GOT3 (cell line): Measurements from ENCODE around the gene FAM236D.
"Not testable (repeated sequence)": the region's sequence is repeated elsewhere in the genome, so short reads cannot be mapped to it uniquely, and the experiment has no call there.

Source experiments
- DNase-seq: peaks from one replicate; lab custom pipeline; 2025; ENCODE audit warnings: mixed read lengths; lab: John Stamatoyannopoulos, UW

FAM236D gene

DNA sequence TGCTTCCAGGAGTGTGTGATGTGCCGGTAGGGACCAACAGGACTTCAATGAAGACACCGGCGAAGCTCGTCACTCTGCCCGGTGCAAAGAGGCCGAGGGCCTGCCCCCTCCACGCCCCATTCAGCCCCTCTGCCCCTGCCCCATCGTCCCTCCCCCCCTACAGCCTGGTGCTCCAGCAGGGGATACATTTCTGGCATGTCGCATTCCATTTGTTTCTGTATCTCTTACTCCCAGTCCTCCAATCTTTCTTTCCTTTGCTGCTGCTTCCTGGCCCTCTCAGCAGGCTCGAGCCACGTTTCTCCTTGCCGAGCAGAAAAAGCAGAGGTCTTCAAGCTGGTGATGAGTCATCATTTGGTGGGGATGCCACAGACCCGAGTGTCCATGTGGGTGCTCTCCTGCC, at the start of gene FAM236D:
Gene FAM236D, minus strand, starts transcription at position 101 of the 400 bp plus-strand sequence. Its CDS starts 100 bp downstream, at position 1.
- not testable (repeated sequence) for DNase-seq

DNA sequence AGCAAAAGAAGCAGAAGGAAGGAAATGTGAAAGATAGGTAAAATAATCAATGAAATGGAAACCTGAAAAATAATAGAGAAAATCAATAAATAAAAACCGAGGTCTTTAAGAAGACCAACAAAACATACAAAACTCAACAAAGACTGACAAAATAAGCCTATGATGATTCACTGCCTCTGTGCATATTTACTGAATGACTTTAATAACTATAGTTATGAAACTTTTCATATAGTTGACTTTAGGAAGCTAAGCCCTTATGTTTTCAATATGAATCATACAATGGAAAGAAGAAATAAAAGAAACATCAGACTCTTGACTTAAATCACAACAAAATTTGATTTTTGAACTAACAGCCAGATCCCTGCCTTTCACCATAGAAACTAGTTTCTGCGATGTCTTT, 29.5 kb upstream of the FAM236D start:
- DNase-seq: not testable (repeated sequence)

DNA sequence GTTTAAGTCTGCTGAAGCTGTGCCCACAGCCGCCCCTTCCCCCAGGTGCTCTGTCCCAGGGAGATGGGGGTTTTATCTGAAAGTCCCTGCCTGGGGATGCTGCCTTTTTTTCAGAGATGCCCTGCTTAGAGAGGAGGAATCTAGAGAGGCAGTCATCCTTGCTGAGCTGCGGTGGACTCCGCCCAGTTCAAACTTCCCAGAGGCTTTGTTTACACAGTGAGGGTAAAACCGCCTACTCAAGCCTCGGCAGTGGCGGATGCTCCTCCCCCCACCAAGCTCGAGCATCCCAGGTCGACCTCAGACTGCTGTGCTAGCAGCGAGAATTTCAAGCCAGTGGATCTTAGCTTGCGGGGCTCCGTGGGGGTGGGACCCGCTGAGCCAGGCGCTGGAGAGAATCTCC, 22.7 kb upstream of the FAM236D start:
- DNase-seq: not testable (repeated sequence)

DNA sequence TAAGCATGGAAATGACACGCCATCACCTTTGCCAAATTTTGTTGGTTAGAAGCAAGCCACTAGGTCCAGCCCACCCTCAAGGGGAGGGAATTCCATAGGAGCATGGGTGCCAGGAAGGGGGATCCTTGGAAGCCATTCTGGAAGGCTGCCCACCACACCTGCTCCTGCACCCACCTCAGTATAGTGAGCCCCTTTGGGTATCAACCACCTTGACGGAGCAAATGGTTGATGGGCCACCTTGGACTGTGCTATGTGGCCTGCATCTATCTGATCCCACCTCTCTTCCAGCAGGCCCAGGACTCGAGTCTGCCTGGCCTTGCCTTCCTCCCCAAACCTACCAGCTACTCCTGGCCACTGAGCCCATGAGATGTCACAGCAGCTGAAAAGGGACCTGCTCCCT, 17.6 kb downstream of the FAM236D start:
- DNase-seq: not testable (repeated sequence)

DNA sequence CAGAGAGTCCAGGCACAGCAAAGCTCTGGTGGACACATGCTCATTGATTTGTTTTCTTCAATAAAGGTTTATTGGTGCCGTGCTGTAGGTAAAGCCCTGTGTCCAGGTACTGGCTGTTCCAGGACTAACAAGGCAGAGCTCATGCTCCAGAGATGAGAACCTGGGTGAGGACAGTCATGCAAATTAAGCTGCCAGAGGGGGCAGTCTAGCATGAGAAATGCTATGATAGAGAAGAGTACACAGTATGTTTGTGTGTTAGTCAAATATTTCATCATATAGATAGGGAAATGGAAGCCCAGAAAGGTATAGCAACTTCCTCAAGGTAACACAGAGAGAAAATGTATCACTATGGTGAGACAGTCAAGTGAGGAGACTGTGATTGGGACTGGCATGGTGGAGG, 19.9 kb downstream of the FAM236D start:
- not testable (repeated sequence) for DNase-seq

DNA sequence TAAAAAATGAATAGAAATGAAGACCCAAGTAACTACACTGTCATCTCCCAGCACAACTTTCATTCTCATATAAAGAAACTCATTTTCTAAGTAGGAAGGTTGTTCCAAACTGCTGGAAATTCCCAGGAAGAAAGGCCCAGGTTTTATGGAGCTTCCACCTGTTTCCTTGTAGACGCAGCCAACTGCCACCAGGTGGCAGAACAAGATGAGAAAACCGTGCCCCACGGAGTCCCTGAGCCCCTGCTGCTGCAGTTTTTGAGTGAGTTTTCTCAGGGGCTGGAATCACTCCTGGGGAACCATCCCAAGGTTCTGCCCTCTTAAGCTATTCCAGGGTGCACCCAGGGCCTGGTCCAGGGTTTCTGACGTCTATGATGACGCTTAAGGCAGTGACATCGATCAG, 24.0 kb downstream of the FAM236D start:
- DNase-seq: not testable (repeated sequence)

DNA sequence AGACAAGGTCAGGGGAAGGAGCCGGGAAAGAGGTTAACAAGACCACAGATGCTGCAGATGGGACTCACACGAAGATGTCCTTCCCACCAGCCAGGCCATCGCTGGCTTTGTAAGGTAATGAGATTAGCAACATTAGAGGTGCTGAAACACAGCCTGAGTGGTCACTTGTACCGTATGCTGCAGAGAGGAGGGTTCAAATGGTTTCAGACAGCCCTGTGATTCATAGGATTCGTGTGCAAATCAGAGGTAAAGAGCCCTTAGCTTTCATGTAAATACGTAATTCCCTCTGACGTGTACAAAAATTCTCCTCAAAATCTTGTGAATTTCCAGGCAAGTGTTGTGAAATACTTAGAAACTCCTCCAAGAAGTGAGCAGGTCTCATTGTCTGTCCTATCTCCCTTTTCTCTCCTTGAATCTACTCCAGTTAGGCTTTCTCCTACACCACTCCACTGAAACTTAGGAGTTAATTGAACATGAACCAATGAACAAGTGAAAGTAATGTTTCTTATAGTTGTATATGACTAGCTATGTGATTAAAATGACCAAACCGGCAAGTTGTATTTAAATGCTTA, 24.6 kb downstream of the FAM236D start:
- DNase-seq: not testable (repeated sequence)

DNA sequence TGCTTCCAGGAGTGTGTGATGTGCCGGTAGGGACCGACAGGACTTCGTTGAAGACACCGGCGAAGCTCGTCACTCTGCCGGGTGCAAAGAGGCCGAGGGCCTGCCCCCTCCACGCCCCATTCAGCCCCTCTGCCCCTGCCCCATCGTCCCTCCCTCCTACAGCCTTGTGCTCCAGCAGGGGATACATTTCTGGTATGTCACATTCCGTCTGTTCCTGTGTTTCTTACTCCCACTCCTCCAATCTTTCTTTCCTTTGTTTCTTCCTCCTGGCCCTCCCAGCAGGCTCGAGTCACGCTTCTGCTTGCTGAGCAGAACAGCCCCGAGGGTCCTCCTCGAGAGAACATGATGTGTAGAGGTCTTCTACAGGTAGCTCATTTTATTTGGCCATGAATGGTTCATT, 25.4 kb downstream of the FAM236D start, which contains the start of gene FAM236B:
Gene FAM236B, minus strand, starts transcription at position 101 of the 400 bp plus-strand sequence. Its CDS starts 100 bp downstream, at position 1.
- not testable (repeated sequence) for DNase-seq

DNA sequence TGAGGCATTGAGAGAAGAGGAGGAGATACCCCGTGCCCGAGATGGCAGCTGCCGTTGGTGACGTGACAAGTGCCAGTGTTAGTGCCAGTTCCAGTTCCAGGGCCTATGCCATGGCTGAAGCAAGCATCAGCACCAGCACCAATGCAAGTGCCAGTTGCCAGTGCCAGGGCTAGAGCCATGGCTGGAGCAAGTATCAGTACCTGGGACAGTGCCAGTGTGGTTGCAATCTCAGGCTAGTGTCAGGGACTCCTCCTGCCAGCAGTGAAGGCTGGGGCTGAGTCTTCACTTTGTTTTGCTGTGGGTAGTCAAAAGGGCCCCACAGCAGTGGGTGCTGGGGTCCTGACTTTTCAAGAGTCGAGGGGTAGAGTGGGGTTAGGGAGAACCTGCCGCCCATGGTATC, 29.9 kb downstream of the FAM236D start:
- not testable (repeated sequence) for DNase-seq

DNA sequence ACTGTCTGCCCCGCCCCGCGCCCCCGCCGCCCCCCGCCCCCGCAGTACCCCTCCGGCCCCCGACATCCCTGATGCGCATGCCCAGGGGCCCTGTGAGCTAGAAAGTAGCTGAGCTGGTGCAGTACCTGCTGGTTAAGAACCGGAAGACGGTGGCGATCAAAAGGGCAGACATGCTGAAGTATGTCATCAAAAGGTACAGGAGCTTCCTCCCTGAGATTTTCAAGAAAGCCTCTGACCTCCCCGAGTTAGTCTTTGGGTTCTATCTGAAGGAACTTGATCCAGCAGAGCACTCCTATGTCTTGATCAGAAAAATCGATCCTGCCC, 30.6 kb downstream of the FAM236D start:
- not testable (repeated sequence) for DNase-seq

DNA sequence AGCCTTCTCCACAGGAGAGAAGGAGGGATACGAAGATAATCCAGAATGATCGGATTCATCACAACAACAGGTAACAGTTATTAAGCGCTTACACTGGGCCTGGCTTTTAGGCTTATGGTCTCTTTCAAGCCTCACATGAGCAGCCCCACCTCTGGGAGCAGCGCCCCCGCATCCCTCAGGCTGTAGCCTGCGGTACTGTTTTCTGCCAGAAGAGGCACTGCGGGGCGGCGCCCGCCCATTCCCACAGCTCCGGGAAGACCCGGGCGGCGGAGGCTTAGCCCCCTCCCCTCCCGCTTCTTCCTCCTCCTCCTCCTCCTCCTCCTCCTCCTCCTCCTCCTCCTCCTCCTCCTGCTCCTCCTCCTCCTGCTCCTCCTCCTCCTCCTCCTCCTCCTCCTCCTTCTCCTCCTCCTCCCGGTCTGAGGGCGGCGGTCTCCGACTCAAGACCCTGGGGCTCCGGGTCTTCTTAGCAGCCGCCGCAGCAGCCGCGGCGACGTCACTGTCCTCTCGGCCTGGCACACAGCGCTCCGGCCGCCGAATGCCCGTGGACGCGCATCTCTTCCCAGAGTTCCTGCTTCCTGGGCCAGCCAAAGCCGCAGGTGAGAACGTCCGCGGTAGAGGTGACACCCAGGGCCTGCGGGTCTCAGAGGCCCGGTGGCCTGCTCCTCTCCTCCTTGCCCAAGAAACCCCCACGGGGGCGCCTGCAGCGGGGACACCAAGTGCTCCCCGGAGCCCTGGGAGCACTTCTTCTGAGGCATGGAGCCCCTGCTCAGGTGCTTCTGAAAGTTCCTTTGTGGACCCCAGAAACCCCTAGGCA, 31.1 kb downstream of the FAM236D start, which contains the start of gene DMRTC1B:
Gene DMRTC1B, plus strand, starts transcription at position 238 of the 814 bp plus-strand sequence. CDS start 68,246 bp downstream, outside the sequence.
- DNase-seq: not testable (repeated sequence)

DNA sequence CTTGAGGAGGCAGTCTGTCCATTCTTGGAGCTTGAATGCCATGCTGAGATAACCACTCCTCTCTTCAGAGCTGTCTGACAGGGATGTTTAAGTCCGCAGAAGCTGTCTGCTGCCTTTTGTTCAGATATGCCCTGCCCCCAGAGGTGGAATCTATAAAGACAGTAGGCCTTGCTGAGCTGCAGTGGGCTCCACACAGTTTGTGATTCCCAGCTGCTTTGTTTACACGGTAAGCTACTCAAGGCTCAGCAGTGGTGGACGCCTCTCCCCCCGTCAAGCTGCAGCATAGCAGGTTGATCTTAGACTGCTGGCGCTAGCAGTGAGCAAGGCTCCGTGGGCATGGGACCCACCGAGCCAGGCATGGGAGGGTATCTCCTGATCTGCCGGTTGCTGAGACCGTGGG, 47.6 kb downstream of the FAM236D start:
- DNase-seq: not testable (repeated sequence)
